T47D (cell line): ENCODE data around the gene EXOC3L2.
"Not testable (repeated sequence)": the region's sequence is repeated elsewhere in the genome, so short reads cannot be mapped to it uniquely, and the experiment has no call there.

Experiments used
- DNase-seq, 2 experiments: peaks; one replicate each; pipeline versions ENCODE4 v3.0.0 to v3.0.0-alpha.2; 2011 to 2012; ENCODE audit warnings: low read depth in 1 of 2, low spot score in 1 of 2
- JUND ChIP-seq: IDR thresholded peaks from 2 replicates; pipeline ENCODE4 v1.6.1; 2012; ENCODE audit warnings: low read depth
- in situ Hi-C: cut with HindIII; loops from 2 replicates; pipeline ENCODE4 v1.10.0; 2016; ENCODE audit warnings: low sequenced_read_pairs, low pct_unique_long_range_greater_than_20kb

Gene EXOC3L2

DNA sequence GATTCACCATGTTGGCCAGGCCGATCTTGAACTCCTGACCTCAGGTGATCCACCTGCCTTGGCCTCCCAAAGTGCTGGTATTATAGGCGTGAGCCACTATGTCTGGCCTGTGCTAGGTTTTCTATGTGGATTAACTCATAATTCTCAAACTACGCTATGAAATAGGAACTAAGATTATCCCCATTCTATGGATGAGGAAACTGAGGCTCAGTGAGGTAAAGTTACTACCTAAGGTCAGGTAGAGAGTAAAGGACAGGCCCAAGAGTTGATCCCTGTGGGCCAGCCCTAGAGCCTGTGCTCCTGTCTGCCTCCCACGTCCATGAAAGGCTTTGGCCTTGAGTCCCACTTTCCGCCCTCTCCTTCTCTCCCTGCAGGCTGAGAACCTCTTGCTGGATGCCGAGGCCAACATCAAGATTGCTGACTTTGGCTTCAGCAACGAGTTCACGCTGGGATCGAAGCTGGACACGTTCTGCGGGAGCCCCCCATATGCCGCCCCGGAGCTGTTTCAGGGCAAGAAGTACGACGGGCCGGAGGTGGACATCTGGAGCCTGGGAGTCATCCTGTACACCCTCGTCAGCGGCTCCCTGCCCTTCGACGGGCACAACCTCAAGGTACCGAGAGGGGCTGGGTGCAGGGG, 26.0 kb upstream of the EXOC3L2 start:
- TF ChIP-seq JUND: no peak
- in situ Hi-C loops: no loop called here
- DNase-seq: no peak

DNA sequence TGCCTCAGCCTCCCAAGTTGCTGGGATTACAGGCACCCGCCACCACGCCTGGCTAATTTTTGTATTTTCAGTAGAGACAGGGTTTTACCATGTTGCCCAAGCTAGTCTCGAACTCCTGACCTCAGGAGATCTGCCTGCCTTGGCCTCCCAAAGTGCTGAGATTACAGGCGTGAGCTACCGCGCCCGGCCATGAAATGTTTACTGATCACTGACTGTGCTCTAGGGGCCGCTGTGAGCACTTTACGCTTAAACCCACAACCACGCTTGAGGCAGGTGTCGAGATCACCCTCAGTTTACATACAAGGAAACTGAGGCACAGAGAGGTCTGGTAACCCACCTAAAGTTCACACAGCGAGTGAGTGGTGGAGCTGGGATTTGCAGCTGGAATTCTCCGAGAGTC, 24.7 kb upstream of the EXOC3L2 start:
- DNase-seq, in situ Hi-C loops: not testable (repeated sequence)

DNA sequence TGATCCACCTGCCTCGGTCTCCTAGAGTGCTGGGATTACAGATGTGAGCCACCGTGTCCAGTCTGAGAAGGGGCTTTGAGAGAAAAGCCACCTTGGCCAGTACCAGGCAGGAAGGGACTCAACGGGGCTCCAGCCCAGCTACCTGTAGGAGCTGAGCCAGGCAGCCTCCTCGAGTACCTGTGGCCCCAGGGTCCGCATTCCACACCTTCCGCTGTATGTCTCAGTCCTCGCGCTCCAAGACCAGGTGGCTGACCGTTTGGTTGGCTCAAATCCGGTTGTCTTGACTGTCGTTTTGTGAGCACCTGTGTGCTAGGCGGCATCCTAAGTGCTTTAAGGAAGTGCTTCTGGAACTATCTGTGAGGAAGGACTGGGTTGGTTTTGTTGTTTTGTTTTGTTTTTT, 22.1 kb upstream of the EXOC3L2 start:
- in situ Hi-C loops: no loop called here
- no peak for TF ChIP-seq JUND
- no peak for DNase-seq

DNA sequence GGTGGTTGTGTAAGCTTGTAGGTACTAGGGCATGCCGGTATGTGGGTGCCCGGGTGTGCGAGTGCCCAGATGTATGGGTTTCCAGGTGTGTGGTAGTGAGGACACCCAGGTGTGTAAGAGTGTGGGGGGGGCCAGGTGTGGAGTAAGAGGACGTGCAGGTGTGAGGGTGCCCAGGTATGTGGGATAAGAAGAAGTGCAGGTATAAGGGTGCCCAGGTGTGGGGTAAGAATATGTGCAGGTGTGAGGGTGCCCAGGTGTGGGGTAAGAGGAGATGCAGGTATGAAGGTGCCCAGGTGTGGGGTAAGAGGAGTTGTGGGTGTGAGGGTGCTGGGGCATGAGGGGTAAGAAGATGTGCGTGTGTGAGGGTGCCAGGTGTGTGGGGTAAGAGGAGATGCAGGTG, 20.2 kb upstream of the EXOC3L2 start:
- in situ Hi-C loops: no loop called here
- DNase-seq: no peak
- TF ChIP-seq JUND: no peak

DNA sequence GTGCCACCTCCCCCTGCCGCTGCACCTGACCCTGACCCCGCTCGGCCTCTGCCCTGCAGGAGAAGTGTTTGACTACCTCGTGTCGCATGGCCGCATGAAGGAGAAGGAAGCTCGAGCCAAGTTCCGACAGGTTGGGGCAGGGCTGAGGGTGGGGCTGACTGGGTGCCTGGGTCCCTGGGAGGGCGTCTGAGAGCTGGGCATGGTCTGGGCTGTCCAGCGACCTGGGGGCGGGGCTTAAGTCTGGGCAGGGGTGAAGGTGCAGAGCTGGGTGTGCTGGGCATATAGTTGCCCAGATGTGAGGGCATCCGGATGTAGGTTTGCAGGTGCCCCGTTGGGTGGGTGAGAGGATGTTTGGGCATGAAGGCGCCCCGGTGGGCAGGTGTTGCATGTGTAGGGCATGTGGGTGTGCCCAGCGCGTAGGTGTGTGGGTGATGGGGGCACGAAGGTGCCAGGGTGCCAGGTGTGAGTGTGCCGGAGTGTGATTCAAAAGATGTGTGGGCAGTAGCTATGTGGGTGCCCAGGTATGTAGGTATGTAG, 19.6 kb upstream of the EXOC3L2 start:
- in situ Hi-C loops: no loop called here
- no peak for DNase-seq
- no peak for TF ChIP-seq JUND

DNA sequence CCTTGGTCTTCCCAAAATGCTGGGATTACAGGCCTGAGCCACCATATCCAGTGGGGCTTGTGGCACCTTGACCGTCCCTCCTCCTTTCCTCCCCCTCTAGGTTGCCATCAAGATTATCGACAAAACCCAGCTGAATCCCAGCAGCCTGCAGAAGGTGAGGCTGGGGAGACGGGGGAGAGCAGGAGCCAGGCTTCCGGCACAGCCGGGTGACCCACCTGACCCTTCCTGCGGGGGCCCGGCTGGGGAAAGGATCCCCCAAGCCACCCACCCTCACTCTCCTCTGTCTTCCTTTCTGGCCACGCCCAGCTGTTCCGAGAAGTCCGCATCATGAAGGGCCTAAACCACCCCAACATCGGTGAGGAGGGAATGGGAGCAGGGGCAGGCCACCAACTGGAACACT, 17.8 kb upstream of the EXOC3L2 start:
- in situ Hi-C loops: no loop called here
- no peak for DNase-seq
- TF ChIP-seq JUND: no peak

DNA sequence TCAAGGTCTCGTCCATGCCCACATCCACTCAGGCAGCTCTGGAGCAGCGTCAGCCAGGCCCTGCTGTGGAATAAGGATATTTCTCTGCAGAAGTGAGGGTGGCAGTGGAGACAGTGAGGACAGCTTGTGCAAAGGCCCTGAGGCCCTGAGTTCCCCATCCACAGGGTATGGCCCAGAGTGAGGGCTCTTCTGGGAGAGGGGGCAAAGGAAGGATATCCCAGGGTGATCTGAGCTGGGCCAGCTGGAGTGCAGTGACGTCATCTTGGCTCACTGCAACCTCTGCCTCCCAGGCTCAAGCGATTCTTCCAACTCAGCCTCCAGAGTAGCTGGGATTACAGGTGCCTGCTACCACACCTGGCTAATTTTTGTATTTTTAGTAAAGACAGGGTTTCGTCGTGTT, 17.4 kb upstream of the EXOC3L2 start:
- TF ChIP-seq JUND: no peak
- in situ Hi-C loops: no loop called here
- DNase-seq: no peak

DNA sequence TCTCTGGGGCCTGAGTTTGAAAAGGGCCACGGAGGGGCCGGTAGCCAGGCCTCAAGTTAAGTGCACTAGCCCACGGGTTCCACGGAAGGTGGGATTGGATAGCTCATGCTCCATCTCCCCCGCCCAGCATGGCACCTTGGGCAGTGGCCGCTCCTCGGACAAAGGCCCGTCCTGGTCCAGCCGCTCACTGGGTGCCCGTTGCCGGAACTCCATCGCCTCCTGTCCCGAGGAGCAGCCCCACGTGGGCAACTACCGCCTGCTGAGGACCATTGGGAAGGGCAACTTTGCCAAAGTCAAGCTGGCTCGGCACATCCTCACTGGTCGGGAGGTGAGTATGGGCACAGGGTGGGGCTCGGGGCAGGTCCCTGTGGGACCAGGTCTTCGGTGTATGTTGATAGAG, 13.7 kb upstream of the EXOC3L2 start:
- no peak for DNase-seq
- in situ Hi-C loops: no loop called here
- TF ChIP-seq JUND: no peak

DNA sequence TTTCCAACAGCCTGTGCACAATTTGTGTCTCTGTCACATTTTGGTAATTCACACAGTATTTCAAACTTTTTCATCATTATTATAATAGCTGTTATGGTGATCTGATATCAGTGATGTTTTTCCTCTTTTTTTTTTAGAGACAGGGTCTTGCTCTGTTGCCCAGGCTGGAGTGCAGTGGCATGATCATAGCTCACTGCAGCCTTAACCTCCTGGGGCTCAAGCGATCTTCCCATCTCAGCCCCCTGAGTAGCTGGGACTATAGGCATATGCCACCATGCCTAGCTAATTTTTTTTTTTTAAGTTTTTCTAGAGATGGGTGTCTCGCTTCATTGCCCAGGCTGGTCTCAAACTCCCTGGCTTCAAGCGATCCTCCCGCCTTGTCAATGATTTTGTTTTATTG, 11.6 kb upstream of the EXOC3L2 start:
- no peak for TF ChIP-seq JUND
- in situ Hi-C loops: no loop called here
- DNase-seq: no peak

DNA sequence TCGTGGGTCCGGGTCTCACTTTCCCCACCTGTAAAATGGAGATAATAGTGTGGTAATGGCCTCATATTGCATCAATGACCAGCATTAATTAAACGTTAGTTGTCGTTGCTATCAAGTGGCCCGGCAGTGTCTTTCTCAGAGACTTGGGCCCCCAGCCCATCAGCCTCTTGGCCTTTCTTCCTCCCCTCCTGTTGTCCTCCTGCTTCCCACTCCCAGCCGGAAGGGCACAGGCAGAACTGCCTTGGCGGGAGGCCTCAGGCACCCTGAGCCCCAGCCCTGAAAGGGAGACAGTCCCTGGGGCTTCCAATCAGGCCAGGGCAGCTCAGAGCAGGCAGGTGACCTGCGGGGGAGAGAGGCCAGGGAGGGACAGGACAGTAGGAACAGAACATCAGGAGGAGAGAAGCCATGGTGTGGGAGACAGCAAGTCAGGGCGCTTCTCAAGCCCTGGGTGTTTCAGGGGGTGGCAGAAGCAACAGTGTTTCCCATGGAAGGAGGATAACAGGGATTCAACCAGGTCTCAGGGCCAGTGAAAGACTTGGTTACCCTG, 10.5 kb upstream of the EXOC3L2 start:
- TF ChIP-seq JUND: no peak
- no peak for DNase-seq
- in situ Hi-C loops: no loop called here

DNA sequence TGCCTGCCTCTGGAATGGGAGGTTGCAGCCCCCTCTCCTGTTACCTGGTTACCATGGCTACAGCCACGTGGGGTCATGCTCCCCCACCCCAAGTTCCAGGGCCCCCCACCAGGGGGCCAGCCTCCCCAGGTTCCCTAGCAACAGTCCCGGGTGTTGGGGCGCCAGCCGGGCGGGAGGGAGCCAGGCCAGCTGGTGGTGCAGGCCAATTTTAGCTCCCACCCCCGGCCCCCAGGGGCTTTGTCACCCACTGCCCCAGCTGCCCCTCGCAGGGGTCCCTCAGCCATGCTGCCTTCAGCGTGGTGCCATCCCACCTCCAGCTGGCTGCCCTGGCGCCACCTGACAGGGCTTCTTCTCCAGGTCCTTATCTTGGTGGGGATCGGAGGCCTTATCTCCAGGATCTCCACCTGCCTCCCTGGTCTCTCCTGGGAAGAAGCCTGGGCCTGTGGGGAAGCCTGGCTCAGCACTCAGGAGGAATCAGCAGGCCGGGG, 8.9 kb upstream of the EXOC3L2 start:
- no peak for DNase-seq

DNA sequence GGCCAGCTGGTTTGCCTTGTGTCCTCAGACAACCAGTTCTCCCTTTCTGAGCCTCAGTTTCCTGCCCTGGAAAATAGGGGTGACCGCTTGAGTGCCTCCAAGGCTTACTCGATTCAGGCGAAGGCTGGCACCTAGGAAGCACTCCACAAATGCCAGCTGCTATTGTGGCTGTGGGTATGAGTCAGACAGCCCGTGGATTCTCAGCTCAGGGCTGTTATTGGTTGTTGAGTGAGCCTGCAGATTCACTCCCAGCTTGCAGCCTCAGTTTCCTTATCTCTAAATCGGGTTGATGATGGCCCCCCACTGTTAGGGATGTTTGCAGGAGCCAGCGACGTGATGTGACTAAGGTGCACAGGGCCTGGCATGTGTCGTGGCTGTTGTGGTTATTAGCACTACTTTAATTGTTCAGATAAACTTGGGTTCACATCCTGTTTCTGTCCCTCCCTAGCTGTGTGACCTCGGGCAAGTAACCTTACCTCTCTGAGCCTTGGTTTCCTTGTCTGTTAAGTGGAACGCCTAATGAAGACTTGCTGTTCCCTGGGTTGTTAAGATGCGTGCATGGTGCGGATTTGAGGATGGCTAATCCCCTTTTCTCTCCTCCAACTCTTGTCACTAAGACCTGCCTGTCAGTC, 8.3 kb upstream of the EXOC3L2 start:
- DNase-seq: no peak
- TF ChIP-seq JUND: no peak
- in situ Hi-C loops: no loop called here

More for the DNA sequence above, 8.9 kb upstream of the EXOC3L2 start:
- in situ Hi-C loops: no loop called here
- TF ChIP-seq JUND: no peak
